Testis (tissue), 3 donors: Measurements from ENCODE around the gene LRRC8D. TPM values are rescaled to one million over a fixed set of nuclear protein-coding genes. Genes with fewer than 3 reads are reported as not detected.

Experiments
- DNase-seq: peaks from one replicate; pipeline ENCODE4 v3.0.0-alpha.2; 2019
- H3K27ac ChIP-seq, 2 donors: fragments of 200-600 bp; sonication (generic); one replicate each; pipeline ENCODE4 v1.5.1; 2019
- H3K27me3 ChIP-seq: fragments of 200-600 bp; sonication (generic); one replicate; pipeline ENCODE4 v1.5.1; 2019
- H3K36me3 ChIP-seq: fragments of 200-600 bp; sonication (generic); one replicate; pipeline ENCODE4 v1.5.1; 2017; ENCODE audit warnings: low read depth; ENCODE audit errors: missing control alignments
- H3K4me1 ChIP-seq: fragments of 200-600 bp; sonication (generic); one replicate; pipeline ENCODE4 v1.5.1; 2019
- H3K4me3 ChIP-seq, 2 donors: fragments of 200-600 bp; sonication (generic); one replicate each; pipeline ENCODE4 v1.5.1; 2017 to 2019
- H3K9me3 ChIP-seq: fragments of 200-600 bp; sonication (generic); one replicate; pipeline ENCODE4 v1.5.1; 2017
- POLR2A ChIP-seq: fragments of 450-650 bp; IDR thresholded peaks from one replicate; pipeline ENCODE4 v1.6.1; 2017; ENCODE audit warnings: antibody characterized with exemption, mild to moderate bottlenecking, moderate library complexity
- WGBS, 2 donors: methylation state at CpG; one replicate each; pipeline ENCODE4 v1.1.5; 2018; 5-methylcytosine and 5-hydroxymethylcytosine counted together
- intact Hi-C: fragments of 100-400 bp; cut with DNase I; formaldehyde crosslinking; loops from one replicate; pipeline ENCODE4 v1.15.1; 2023; ENCODE audit warnings: low total_unique reads
- polyA plus RNA-seq: library from polyadenylated mRNA; stranded (reverse); fragments of 350-450 nt; fragmentation: Illumina TruSeq; extraction: RNeasy Lipid Tissue Mini Kit (QIAGEN cat#74804); gene quantifications from one replicate; pipeline ENCODE4 v1.2.3, GENCODE V29; 2014; ENCODE audit warnings: low read depth, low replicate concordance; ENCODE audit not compliant: insufficient read depth
- total RNA-seq, 2 donors: library from RNA; depleted of rRNA; stranded (reverse); fragments of >200 nt; gene quantifications; one replicate each; pipeline ENCODE4 v1.2.3, GENCODE V29; 2016
- TF ChIP-seq, protein P1 (sequence below), 3 experiments: fragments of 450-650 bp in 2 of 3; fragments of 200-600 bp in 1 of 3; sonication (generic) in 1 of 3; IDR thresholded peaks; one replicate each; pipeline ENCODE4 v1.5.1; 2016 to 2019; ENCODE audit warnings: antibody characterized with exemption in 3 of 3, mild to moderate bottlenecking in 2 of 3, moderate library complexity in 1 of 3

The LRRC8D gene
- total and polyA plus RNA-seq, 3 donors from 2014 or later: 20.8 to 46.1 (median 41.1) TPM

DNA sequence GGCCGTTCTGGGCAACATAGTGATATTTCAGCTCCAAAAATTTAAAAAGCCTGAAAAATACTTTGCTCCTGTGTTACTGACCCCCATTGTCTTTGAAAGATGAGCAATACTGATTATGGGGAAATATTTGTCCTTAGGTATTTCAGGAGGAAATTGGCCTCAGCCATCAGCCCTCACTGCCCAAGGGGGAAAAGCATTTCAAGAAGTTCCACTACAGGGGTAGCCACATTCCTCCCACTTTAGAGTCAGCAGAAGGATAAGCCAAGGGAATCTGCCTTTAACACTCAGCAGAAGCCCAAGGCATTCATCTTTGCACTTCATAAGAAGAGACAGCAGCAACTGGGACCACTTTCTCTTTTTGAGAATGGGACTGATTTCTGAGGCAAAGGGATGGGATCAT lies 133.6 kb downstream of the LRRC8D start:
- Histone ChIP-seq H3K27me3 (no peaks in the 10 kb centered on the region), H3K4me3 (no peak overlapping the region), H3K4me1 (no peaks in the 10 kb centered on the region), H3K9me3 (no peaks in the 10 kb centered on the region), H3K36me3 (no peaks in the 10 kb centered on the region), H3K27ac (no peak overlapping the region)
- intact Hi-C loops: no loop called here
- no peak for DNase-seq
- 86 to 97% methylated on average over 1 of the region's 1 CpG for WGBS, 2 donors
- TF ChIP-seq, protein P1, sequence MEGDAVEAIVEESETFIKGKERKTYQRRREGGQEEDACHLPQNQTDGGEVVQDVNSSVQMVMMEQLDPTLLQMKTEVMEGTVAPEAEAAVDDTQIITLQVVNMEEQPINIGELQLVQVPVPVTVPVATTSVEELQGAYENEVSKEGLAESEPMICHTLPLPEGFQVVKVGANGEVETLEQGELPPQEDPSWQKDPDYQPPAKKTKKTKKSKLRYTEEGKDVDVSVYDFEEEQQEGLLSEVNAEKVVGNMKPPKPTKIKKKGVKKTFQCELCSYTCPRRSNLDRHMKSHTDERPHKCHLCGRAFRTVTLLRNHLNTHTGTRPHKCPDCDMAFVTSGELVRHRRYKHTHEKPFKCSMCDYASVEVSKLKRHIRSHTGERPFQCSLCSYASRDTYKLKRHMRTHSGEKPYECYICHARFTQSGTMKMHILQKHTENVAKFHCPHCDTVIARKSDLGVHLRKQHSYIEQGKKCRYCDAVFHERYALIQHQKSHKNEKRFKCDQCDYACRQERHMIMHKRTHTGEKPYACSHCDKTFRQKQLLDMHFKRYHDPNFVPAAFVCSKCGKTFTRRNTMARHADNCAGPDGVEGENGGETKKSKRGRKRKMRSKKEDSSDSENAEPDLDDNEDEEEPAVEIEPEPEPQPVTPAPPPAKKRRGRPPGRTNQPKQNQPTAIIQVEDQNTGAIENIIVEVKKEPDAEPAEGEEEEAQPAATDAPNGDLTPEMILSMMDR (IDR thresholded peaks at IDR 0.05): no peak
- no peak for TF ChIP-seq POLR2A

DNA sequence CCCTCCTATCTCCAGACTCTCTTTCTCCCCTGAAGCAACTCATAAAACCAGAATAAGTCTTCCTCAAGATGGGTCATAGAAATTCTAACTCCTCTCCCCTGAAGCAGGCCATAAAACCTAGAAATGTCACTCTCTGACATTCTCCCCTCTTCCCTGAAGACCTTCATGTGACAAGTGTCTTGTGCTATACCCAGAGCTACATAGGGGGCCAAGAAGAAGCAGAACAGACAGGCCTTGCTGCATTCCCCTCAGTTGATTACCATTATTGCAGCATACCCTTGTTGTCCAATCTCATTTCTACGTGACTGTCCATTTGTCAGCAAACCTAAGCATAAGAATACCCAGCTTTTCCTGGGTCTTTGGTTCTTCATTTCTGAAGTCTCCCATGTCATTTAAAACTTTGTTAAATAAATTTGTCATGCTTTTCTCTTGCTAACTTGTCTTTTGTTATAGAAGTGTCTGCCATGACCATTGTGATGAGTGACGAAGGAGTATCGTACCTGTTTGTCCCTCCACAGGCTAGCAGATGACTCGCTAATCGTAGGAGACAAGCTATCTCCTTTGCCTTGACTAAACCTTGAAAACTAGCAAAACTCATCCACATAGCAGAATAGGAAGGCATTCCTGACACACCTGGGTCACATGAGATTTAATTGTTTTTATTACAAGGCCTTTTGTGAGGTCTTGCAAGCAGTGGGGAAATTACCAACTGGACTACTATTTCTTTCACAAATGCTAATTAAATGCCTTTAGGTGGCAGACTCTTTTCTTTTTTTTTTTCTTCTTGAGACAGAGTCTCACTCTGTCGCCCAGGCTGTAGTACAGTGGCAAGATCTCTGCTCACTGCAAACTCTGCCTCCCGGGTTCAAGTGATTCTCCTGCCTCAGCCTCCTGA lies 134.7 kb downstream of the LRRC8D start:
- Histone ChIP-seq H3K4me3 (no peak overlapping the region), H3K27me3 (no peaks in the 10 kb centered on the region), H3K9me3 (no peaks in the 10 kb centered on the region), H3K27ac (no peak overlapping the region), H3K4me1 (no peaks in the 10 kb centered on the region), H3K36me3 (no peaks in the 10 kb centered on the region)
- no peak for DNase-seq
- TF ChIP-seq POLR2A: no peak
- TF ChIP-seq, protein P1 (IDR thresholded peaks at IDR 0.05): no peak
- intact Hi-C loops: no loop called here
- WGBS, 2 donors: 95 to 96% methylated on average over 7 of the region's 7 CpGs

DNA sequence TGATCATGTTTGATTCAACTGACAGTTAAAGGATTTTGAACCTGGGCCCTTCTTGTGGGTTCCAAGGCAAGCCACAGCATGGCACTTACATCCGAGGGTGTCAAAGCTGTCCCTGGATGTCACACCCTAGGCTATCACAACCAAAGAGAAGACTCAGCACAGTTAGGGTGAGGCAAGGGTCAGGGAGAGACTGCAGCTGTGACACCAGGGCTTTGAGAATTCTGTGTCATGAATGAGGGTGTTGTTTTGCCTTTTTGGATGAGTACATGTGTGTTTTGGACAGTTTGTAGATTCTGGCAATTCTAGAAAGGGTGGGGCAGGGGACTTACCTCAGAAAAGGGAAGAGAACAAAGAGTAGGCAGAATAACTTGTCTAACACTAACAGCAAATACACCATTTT lies 136.3 kb downstream of the LRRC8D start:
- TF ChIP-seq POLR2A: no peak
- TF ChIP-seq, protein P1 (IDR thresholded peaks at IDR 0.05): no peak
- DNase-seq: no peak
- intact Hi-C loops: no loop called here
- 48 to 75% methylated on average over 1 of the region's 1 CpG for WGBS, 2 donors
- no peak overlapping the region for H3K27ac ChIP-seq
- no peaks in the 10 kb centered on the region for H3K36me3 ChIP-seq
- no peaks in the 10 kb centered on the region for H3K9me3 ChIP-seq
- H3K4me1 ChIP-seq: no peaks in the 10 kb centered on the region
- H3K4me3 ChIP-seq: no peak overlapping the region
- H3K27me3 ChIP-seq: no peaks in the 10 kb centered on the region

DNA sequence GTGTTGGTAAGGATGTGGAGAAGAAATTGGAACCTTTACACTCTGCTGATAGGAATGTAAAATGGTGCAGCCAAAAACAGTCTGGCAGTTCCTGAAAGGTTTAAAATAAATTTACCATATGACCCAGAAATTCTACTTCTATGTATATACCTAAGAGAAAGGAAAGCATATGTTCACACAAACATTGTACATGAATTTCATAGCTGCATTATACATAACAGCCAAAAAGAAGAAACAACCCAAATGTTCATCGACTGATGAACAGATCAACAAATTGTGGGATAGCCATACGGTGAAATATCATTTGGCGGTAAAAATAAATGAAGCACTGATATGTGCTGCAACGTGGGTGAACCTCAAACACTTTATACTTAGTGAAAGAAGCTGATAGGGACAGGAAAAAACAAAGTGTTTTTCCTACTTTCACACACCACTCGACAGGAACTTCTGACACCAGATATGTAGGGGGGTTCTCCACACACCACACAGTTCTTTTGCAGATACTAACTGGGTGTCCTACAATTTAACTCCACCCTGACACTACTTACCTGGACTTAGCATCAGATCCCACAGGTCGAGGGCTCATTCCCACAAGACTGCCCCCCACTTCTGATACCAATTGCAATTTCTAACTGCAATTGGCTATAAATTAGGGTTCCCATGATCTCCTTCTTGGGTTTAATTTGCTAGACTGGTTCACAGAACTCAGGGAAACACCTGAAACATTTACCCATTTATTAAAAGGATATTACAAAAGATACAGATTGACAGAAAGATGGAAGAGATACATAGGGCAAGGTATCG lies 138.2 kb downstream of the LRRC8D start:
- Histone ChIP-seq H3K4me3 (no peak overlapping the region), H3K4me1 (no peaks in the 10 kb centered on the region), H3K27me3 (no peaks in the 10 kb centered on the region), H3K27ac (no peak overlapping the region), H3K9me3 (no peaks in the 10 kb centered on the region), H3K36me3 (no peaks in the 10 kb centered on the region)
- TF ChIP-seq, protein P1 (IDR thresholded peaks at IDR 0.05): no peak
- no peak for TF ChIP-seq POLR2A
- intact Hi-C loops: no loop called here
- no peak for DNase-seq
- WGBS, 2 donors: 92 to 94% methylated on average over 7 of the region's 7 CpGs
